Measurements from ENCODE around the gene OTOGL.
"Not testable (repeated sequence)": the region's sequence is repeated elsewhere in the genome, so short reads cannot be mapped to it uniquely, and the experiment has no call there.

OTOGL gene

GRCh38 chr12:80099259-80099658, at the start of gene OTOGL:
OTOGL (plus strand) TSS chr12:80099537; CDS start chr12:80209432, 109,895 bp downstream.
- in situ Hi-C loops (cut with MboI; ENCODE audit: low sequenced_read_pairs): no loop called here

- in situ Hi-C loops (cut with MboI; ENCODE audit: low sequenced_read_pairs): no loop called here
Observed at GRCh38 chr12:80050236-80050635, 49.1 kb upstream of the OTOGL start.

GRCh38 chr12:80053051-80053790, 46.1 kb upstream of the OTOGL start:
- in situ Hi-C loops (cut with MboI; ENCODE audit: low sequenced_read_pairs): no loop called here

- in situ Hi-C loops (cut with MboI; ENCODE audit: low sequenced_read_pairs): no loop called here
Observed at GRCh38 chr12:80056232-80056631, 43.1 kb upstream of the OTOGL start.

- in situ Hi-C loops (cut with MboI; ENCODE audit: low sequenced_read_pairs): no loop called here
Observed at GRCh38 chr12:80056845-80057244, 42.5 kb upstream of the OTOGL start.

- in situ Hi-C loops (cut with MboI; ENCODE audit: low sequenced_read_pairs): no loop called here
Observed at GRCh38 chr12:80058586-80058985, 40.8 kb upstream of the OTOGL start.

GRCh38 chr12:80059102-80059501, 40.2 kb upstream of the OTOGL start:
- in situ Hi-C loops (cut with MboI; ENCODE audit: low sequenced_read_pairs): no loop called here

GRCh38 chr12:80059875-80060274, 39.5 kb upstream of the OTOGL start:
- in situ Hi-C loops (cut with MboI; ENCODE audit: low sequenced_read_pairs): no loop called here

- in situ Hi-C loops (cut with MboI; ENCODE audit: low sequenced_read_pairs): no loop called here
Observed at GRCh38 chr12:80064269-80064668, 35.1 kb upstream of the OTOGL start.

GRCh38 chr12:80064951-80065350, 34.4 kb upstream of the OTOGL start:
- in situ Hi-C loops (cut with MboI; ENCODE audit: low sequenced_read_pairs): no loop called here

- in situ Hi-C loops (cut with MboI; ENCODE audit: low sequenced_read_pairs): no loop called here
Observed at GRCh38 chr12:80068173-80068572, 31.2 kb upstream of the OTOGL start.

GRCh38 chr12:80083892-80084614, 15.3 kb upstream of the OTOGL start:
- in situ Hi-C loops (cut with MboI; ENCODE audit: low sequenced_read_pairs): not testable (repeated sequence)

GRCh38 chr12:80086025-80086424, 13.3 kb upstream of the OTOGL start:
- in situ Hi-C loops (cut with MboI; ENCODE audit: low sequenced_read_pairs): no loop called here

- in situ Hi-C loops (cut with MboI; ENCODE audit: low sequenced_read_pairs): no loop called here
Observed at GRCh38 chr12:80087486-80088213, 11.7 kb upstream of the OTOGL start.

GRCh38 chr12:80100591-80100990, 1.3 kb downstream of the OTOGL start:
- in situ Hi-C loops (cut with MboI; ENCODE audit: low sequenced_read_pairs): no loop called here

- in situ Hi-C loops (cut with MboI; ENCODE audit: low sequenced_read_pairs): no loop called here
Observed at GRCh38 chr12:80101126-80101525, 1.8 kb downstream of the OTOGL start.

GRCh38 chr12:80107221-80107620, 7.9 kb downstream of the OTOGL start:
- in situ Hi-C loops (cut with MboI; ENCODE audit: low sequenced_read_pairs): no loop called here

GRCh38 chr12:80116735-80117134, 17.4 kb downstream of the OTOGL start:
- in situ Hi-C loops (cut with MboI; ENCODE audit: low sequenced_read_pairs): no loop called here

GRCh38 chr12:80118565-80119324, 19.4 kb downstream of the OTOGL start:
- in situ Hi-C loops (cut with MboI; ENCODE audit: low sequenced_read_pairs): no loop called here

GRCh38 chr12:80120994-80121393, 21.7 kb downstream of the OTOGL start:
- in situ Hi-C loops (cut with MboI; ENCODE audit: low sequenced_read_pairs): no loop called here

GRCh38 chr12:80121661-80122060, 22.3 kb downstream of the OTOGL start:
- in situ Hi-C loops (cut with MboI; ENCODE audit: low sequenced_read_pairs): no loop called here

Measured in HL-60/S4 (cell line).